AG09319 (cell line): ENCODE data around the gene SLC15A3.

ENCODE experiments used
- DNase-seq: peaks from one replicate; pipeline ENCODE4 v3.0.0-alpha.2; 2010; ENCODE audit warnings: low read depth; ENCODE audit errors: extremely low read depth
- CTCF ChIP-seq: IDR thresholded peaks from 2 replicates; pipeline ENCODE4 v1.5.1; 2011; ENCODE audit warnings: low read depth, mild to moderate bottlenecking, inconsistent platforms, low read length, moderate library complexity

The SLC15A3 gene

DNA sequence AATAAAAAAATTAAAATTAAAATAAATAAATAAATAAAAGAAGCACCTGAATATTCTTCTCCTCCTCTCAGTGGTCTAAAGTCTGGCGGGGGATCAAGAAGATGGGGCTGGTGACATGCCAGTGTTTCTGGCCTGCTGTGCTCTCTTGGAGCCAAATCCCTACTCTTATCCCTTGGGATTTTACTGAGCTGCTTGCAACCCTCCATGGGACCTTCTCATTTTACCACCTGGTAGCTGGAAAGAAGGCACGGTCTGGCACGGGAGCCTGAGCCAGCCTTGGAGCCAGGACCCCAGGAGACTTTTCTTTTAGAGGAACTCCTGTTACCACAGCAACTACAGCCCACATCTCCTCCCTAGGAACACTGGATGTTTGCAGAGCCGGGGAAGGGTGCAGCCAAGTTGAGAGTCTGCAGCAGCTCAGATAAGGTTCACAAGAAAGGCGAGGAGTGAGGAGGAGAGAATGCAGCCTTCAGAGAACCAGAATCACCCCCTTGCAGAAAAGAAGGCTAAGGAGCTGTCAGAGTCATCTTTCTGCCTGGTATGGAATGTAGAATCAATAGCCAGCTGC is 41.0 kb upstream of the SLC15A3 start:
- no peak for TF ChIP-seq CTCF

DNA sequence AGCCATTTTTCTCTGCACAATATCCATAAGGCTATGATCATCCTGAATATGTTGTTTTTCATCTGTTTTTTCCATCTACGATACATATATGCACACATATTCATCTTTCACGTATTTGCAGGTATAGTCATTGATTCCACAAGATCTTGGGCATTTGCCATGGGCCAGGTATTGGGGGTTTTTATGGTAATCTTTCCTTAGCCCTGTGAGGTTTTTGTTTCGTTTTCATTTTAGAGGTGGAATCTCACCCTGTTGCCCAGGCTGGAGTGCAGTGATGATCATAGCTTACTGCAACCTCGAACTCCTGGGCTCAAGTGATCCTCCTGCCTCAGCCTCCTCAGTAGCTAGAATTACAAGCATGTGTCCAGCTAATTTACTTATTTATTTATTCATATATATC is 39.5 kb upstream of the SLC15A3 start:
- no peak for TF ChIP-seq CTCF
- DNase-seq = no peak

More for the DNA sequence above, 41.0 kb upstream of the SLC15A3 start:
- no peak for DNase-seq

- no peak for TF ChIP-seq CTCF
- DNase-seq = no peak
These were observed 37.2 kb upstream of the SLC15A3 start for GRCh38 chr11:60989093-60989650.

DNA sequence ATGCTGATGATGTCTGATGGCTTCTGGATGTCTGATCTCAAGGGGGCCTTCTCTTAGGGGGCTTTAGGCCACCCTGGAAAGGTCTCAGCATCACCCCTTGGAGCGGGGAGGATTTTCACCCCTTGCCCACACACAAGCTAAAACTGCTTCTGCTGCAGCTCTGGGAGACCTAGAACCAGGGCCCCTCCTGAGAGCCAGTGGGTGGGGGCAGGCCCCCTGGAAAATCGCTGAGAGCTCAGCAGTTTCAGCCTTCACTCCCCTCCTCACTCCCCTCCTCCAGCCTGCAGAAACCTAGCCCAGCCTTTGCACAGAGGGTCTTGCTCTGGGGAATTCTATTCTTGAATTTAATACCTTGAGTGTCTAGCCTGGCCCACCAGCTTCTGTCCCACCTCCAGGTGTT is 36.7 kb upstream of the SLC15A3 start:
- no peak for DNase-seq
- no peak for TF ChIP-seq CTCF

- TF ChIP-seq CTCF = no peak
- no peak for DNase-seq
These were observed 35.8 kb upstream of the SLC15A3 start for GRCh38 chr11:60987577-60988277.

- DNase-seq = no peak
These were observed 34.3 kb upstream of the SLC15A3 start for GRCh38 chr11:60985991-60986915.

More at GRCh38 chr11:60985991-60986915, 34.3 kb upstream of the SLC15A3 start:
- TF ChIP-seq CTCF = no peak
